Spleen (tissue), 7 donors: Measurements from ENCODE around the gene SERAC1.
"Not testable (repeated sequence)": the region's sequence is repeated elsewhere in the genome, so short reads cannot be mapped to it uniquely, and the experiment has no call there.

Experiments
- CTCF ChIP-seq, 11 experiments: fragments of 200-600 bp in 7 of 11; fragments of 450-650 bp in 4 of 11; sonication (generic) in 4 of 11; IDR thresholded peaks in 8 of 11; conservative IDR thresholded peaks in 3 of 11; 1 replicate in 7 of 11; 2 replicates in 4 of 11; pipeline versions ENCODE4 v1.4.0 to v1.8.0; 2016 to 2021; ENCODE audit warnings: antibody characterized with exemption in 11 of 11, inconsistent platforms in 4 of 11, mild to moderate bottlenecking in 1 of 11
- POLR2A ChIP-seq, 3 donors: fragments of 450-650 bp; IDR thresholded peaks; one replicate each; pipeline ENCODE4 v1.5.1; 2017; ENCODE audit warnings: antibody characterized with exemption in 3 of 3, mild to moderate bottlenecking in 1 of 3
- POLR2AphosphoS5 ChIP-seq, 3 donors: sonication (generic); formaldehyde crosslinking; IDR thresholded peaks; one replicate each; pipeline ENCODE4 v1.5.1; 2017; ENCODE audit warnings: antibody characterized with exemption in 3 of 3
- donor health status: DM: no; HTN: no; CAD: no; lungs with moderate emphysema.
- donor health status: DM: no; HTN: no; CAD: no.
- donor health status: DM: no; HTN: no; CAD: no.

DNA sequence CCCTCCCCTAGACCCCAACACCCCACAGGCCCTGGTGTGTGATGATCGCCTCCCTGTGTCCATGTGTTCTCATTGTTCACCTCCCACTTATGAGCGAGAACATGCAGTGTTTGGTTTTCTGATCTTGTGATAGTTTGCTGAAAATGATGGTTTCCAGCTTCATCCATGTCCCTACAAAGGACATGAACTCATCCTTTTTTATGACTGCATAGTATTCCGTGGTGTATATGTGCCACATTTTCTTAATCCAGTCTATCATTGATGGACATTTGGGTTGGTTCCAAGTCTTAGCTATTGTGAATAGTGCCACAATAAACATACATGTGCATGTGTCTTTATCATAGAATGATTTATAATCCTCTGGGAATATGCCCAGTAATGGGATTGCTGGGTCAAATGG, 9.7 kb upstream of the SERAC1 start:
- not testable (repeated sequence) for TF ChIP-seq CTCF (IDR thresholded peaks at IDR 0.05 in 8 of 11, conservative IDR thresholded peaks at IDR 0.05 in 3 of 11); POLR2AphosphoS5 (IDR thresholded peaks at IDR 0.05); POLR2A (IDR thresholded peaks at IDR 0.05)
